Activated CD4-positive, alpha-beta T cell treated with anti-CD3 and anti-CD28 coated beads, Interleukin-2, amount 50 U/mL, for 4 hours (primary cell): ENCODE results near the gene KRT4.
"Not testable (repeated sequence)": the region's sequence is repeated elsewhere in the genome, so short reads cannot be mapped to it uniquely, and the experiment has no call there.

Experiments used
- DNase-seq, 2 experiments: peaks; one replicate each; pipeline ENCODE4 v3.0.0-alpha.2; 2020

Gene KRT4

DNA sequence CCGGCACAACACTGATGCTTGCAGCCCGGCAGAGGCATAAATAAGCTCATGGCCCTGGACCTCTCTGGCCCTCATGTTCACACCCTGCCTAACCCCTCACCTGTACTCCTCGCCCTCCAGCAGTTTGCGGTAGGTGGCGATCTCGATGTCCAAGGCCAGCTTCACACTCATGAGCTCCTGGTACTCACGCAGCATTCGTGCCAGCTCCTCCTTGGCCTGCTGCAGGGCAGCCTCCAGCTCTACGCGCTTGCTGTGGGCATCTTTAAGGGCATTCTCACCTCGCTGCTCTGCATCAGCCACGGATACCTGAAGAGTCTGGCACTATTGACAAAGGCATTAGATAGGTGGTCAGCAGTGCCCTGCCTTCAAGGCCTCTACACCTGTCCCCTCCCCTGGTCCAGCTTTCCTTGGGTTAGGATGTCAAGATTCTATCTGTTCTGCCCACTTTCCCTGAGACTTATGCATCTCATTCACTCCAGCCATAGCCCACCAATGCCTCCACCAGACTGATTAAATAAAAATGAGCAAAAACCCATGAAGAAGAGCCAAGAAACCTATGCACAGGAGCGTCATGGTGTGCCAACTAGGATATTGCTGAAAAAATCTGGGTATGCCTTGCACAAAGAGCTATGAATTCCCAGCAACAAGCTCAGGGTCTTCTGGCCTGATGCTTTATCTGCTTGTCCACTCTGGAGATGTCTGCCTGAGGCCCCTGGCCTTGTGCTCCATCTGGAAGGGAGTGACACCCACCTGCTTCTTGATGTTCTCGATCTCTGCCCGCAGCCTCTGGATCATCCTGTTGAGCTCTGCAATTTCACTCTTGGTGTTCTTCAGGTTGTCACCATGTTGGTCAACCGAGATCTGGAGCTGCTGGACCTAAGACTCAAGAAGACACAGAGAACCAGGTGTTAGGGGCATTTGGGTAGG is 6.1 kb downstream of the KRT4 start:
- DNase-seq: no peak

- DNase-seq: no peak
Measured at GRCh38 chr12:52806821-52807543, 6.9 kb downstream of the KRT4 start.

DNA sequence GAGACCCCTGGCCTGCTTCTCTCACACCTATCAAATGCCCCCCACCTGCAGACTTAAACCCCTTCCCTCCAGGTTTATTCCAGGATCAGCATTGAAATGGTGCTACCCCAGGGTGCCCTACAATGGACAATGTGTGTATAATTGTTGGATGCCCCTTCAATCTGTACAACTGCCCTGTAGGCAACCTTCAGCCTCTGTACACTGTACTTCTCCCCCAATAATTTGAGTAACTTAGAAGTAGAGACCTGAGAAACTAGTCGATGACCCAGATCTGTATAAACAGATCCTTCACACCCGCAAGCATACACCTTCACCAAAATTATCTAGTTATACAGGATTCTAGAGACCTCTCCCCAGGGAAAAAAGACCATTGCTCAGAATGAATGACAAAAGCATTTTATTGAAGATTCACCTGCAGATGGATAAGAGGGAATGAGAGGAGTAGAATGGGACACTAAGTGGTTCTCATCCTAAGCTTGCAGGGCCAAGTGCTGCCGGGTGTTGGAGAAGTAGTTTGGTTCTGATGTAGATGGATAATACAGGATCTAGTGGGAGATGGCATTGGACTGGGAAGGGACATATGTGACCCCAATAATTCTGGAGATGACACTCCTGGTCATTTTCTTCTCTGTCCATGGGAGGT is 7.6 kb downstream of the KRT4 start:
- DNase-seq: no peak

GRCh38 chr12:52805739-52806138 is 8.2 kb downstream of the KRT4 start:
- no peak for DNase-seq

GRCh38 chr12:52805000-52805399 is 8.9 kb downstream of the KRT4 start:
- DNase-seq: no peak

DNA sequence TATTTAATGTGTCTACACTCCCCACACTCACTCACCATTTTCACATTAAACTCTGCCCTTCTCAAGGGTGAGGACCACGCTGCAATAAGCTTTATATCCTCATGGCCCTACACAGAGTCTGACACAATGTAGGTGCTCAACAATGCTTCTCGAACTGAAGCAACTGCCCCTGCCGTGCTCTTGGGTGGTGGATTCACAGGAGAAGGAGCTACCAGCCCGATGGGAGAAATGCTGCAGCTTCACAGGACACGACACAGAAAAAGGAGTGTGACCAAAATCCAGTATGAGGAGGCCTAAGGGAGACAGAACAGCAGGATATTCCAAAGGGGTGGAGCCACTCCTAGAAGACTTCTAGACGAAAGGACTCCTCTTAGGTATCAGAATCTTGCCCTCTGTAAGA is 11.5 kb downstream of the KRT4 start:
- no peak for DNase-seq

DNA sequence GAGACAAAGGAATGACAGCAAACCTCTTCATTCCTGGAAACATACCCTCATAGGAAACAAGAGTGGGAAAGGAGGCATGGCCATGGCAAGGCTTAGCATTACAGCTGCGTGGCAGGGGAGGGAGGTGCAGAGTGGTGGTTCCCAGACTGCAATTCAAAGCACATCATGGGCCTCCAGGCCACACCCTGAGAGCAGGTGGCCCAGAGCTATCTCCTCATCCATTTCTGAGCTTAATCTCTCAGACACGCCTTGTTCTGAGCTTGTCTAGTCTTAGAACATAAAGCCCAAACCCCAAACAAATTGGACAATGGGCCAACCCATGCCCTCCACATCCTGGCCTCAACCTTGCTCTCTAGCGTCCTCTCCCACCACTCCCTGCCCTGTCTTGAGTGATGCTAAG is 12.1 kb downstream of the KRT4 start:
- DNase-seq: no peak

- no peak for DNase-seq
Measured at GRCh38 chr12:52800259-52800917, 13.5 kb downstream of the KRT4 start.

- no peak for DNase-seq
Measured at GRCh38 chr12:52799505-52800211, 14.3 kb downstream of the KRT4 start.

DNA sequence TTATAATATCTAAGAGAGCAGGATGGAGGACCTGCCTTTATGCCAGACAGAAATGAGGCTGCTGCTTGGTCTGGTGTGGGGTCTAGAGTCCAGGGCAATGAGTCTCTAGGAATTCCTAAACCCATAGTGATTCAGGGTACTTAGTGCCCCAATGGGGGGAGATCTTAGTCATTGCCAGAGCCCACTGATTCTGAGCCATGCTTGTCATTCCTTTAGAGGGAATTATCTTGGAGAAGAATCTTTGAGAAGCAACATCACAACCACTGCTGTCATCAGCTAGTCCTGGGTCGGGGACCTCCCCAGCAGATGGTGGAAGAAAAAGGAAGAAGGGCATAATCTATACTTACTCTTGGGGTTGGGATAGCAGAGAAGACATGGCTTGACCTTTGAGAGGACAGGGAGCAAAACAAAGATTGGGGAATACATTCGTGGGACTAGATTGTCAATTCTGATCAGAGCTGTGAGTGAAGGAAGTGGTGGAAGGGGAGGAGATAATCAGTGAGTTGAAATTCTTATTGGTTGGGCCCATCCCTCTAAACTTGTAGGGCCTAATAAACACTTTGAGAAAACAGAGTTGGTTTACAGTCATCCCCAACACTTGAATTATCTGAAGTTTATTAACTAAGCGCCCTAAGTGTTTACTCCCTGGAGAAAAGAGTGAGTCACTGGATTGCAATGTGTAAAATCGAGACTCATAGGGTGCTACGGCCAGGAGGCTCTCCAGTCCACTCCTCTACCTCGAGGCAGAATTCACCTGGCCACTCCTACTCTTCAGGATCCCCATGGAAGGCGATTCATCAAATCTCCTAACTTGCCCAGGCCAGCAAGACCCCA is 15.0 kb downstream of the KRT4 start:
- DNase-seq: no peak

DNA sequence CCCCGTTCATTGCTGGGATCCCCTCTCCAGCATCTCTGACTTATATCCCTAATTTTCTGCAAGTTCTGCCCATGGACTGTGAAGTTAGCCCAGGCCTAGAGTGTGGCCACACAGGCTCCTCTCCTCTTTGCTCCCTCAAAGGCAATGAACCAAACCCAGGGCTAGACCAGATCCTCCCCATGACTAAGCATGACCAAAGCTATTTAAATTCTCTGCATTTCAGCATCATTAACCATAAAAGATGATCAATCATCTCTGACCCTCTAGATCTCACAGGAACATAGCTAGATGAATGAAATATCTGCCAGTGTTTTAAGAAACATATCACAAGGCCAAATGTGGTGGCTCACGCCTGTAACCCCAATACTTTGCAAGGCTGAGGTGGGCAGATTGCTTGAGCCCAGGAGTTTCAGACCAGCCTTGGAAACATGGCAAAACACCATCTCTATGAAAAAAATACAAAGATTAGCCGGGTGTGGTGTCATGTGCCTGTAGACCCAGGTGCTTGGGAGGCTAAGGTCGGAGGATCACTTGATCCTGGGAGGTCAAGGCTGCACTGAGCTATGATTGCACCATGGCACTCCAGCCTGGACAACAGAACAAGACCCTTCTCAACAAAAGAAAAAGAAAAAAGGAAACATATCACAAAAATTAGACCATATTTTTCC is 15.8 kb downstream of the KRT4 start:
- DNase-seq: no peak

- no peak for DNase-seq
Measured at GRCh38 chr12:52797529-52797894, 16.4 kb downstream of the KRT4 start.

DNA sequence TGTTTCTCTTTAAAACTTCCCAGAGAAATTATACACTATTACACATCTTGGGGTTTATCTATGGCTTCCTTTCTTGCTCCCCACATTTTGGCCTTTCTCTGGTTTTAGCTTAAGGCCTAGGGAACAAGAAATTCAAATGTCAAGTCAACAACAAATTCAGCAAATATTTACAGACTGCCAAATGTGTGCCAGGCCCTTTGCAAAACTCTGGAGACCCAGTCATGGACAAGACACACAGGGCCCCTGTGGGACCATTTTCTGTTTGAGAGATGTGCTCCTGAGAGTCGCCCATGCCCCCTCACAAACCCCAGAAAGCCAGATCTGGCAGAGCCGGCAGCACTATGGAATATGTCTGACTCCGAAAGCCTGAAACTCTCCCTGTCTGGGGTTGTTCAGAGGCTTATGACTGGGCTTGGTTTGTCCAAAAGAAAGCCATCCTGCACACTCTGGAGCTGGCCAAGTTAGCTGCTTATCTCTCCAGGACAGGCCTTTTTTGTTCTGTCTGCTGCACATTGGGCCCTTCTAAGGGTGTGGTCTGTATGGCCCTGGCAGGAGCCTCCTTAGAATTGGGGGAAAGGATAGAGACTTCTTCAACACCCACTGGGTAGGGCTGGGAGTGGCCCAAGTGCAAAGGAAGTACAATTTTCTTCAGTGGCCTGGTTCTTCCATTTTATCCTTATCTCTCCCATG is 16.9 kb downstream of the KRT4 start:
- no peak for DNase-seq

DNA sequence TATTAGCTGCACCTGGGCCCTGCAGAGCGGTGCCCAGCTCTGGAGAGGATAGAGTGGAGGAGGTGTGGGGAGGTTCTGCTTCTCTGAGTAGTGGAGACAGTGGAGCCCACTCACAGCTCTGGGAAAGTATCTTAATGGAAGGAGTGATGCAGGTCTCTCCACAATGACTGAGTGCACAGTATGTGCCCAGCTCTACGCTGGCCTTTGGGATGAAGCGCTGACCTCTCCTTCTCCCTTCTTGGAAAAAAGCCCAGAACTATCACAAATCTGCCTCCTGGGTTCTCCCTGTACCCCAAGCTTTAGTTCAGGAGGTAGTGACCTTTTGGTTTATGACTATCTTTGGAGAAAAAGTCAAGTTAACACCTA is 17.5 kb downstream of the KRT4 start:
- no peak for DNase-seq

DNA sequence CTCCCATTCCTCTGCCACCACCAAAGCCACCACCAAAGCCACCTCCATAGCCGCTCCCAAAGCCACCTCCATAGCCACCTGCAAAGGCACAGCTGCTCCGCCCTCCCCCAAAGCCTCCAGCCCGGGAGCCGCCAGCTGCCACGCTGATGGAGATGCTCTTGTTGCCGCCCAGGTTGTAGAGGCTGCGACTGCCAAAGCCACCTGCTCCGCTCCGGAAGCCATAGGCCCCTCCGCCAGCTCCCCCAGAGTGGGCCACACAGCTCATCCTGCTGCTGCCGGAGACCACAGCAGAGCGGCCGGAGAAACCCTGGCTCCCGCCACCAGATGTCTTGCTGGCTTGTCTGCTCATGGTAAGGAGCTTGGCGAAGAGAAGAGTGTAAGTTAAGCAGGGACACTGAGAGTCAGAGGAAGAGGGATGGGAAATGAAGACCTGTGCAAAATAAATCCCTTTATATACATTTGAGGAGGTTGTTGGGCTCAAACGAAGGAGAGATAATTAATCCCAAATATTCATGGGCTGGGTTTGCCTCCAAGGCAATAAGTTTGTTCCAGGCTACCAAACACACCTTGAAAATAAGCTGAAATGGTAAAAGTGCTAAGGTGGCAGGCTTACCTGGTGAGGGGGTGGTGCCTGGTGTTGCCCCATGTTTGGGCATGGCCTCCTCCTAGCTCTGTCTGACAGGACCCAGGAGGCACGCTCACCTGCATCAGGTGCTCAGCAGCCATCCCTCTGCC is 18.1 kb downstream of the KRT4 start, which contains the start of gene KRT3:
Gene KRT3, minus strand, starts transcription at position 424 of the 735 bp plus-strand sequence. Its CDS starts 75 bp downstream, at position 349.
- no peak for DNase-seq

GRCh38 chr12:52795332-52795674 is 18.6 kb downstream of the KRT4 start:
- DNase-seq: not testable (repeated sequence)

GRCh38 chr12:52794479-52795331 is 19.2 kb downstream of the KRT4 start:
- no peak for DNase-seq

DNA sequence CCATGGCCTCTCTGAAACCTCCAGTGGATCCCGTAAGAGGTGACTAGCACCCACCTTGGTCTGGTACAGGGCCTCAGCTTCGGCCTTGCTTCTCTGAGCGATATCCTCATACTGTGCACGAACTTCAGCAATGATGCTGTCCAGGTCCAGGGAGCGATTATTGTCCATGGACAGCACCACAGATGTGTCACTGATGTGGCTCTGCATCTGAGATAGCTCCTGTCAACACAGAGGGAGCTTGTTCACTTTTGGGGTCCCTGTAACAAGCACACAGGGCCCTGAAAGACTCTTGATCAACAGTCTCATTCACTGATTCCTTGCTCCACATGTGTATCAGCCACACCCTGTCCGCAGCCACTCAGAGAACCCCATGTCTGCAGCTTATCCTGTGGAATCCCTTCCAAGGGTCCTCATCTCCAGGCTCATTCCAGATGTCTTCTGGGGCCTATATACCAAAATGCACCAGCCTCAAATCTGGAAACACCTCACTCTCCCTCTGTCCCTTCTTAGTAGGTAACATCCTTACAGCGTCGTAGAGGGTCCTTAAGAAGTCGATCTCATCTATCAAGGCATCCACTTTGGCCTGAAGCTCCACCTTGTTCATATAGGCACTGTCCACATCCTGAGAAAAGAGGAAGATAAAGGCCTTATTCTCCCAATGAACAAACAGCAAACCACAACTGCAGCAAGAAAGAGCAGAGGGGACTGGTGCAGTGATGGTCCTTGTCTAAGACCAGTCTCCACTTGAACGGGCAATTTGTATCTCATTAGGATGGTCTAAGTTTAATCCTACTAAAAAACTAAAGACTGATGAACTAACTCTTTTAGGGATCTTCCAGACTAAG is 21.5 kb downstream of the KRT4 start:
- no peak for DNase-seq
